Body of pancreas (tissue), 4 donors: ENCODE data around the gene GTF2IRD1. TPM values are rescaled to one million over a fixed set of nuclear protein-coding genes. Genes with fewer than 3 reads are reported as not detected.

Experiments
- ATAC-seq: fragments of 150-250 bp; one replicate; pipeline ENCODE4 v1.9.1; 2016
- DNase-seq, 4 donors: peaks; one replicate each; pipeline ENCODE4 v3.0.0-alpha.2; 2019
- H3K27ac ChIP-seq, 4 donors: fragments of 200-600 bp; sonication (generic); 1 replicate in 3 of 4; 2 replicates in 1 of 4; pipeline versions ENCODE4 v1.5.1 to v1.6.1; 2016 to 2019; ENCODE audit warnings: mild to moderate bottlenecking in 1 of 4, mixed read lengths in 1 of 4, moderate library complexity in 1 of 4
- H3K27me3 ChIP-seq, 2 donors: fragments of 200-600 bp; sonication (generic); one replicate each; pipeline ENCODE4 v1.6.0; 2016; ENCODE audit warnings: mild to moderate bottlenecking in 1 of 2
- H3K36me3 ChIP-seq, 2 donors: fragments of 200-600 bp; sonication (generic); replicated peaks in 1 of 2; 2 replicates each; pipeline ENCODE4 v1.5.1; 2016; ENCODE audit warnings: low read depth in 2 of 2; ENCODE audit not compliant: insufficient read depth in 1 of 2
- H3K4me1 ChIP-seq: fragments of 200-600 bp; sonication (generic); one replicate; pipeline ENCODE4 v1.6.0; 2016
- H3K4me3 ChIP-seq, 2 donors: fragments of 200-600 bp; sonication (generic); 1 replicate in 1 of 2; 2 replicates in 1 of 2; pipeline ENCODE4 v1.5.1; 2016 to 2019
- H3K9me3 ChIP-seq, 3 donors: fragments of 200-600 bp; sonication (generic); 1 replicate in 2 of 3; 2 replicates in 1 of 3; pipeline ENCODE4 v1.5.1; 2016
- CTCF ChIP-seq, 7 experiments: fragments of 450-650 bp in 4 of 7; fragments of 200-600 bp in 3 of 7; sonication (generic) in 3 of 7; IDR thresholded peaks; one replicate each; pipeline ENCODE4 v1.5.1; 2016 to 2019; ENCODE audit warnings: antibody characterized with exemption in 7 of 7
- POLR2A ChIP-seq, 3 donors: fragments of 450-650 bp; IDR thresholded peaks; one replicate each; pipeline ENCODE4 v1.6.1; 2016; ENCODE audit warnings: antibody characterized with exemption in 3 of 3, mild to moderate bottlenecking in 2 of 3
- WGBS, 2 donors: methylation state at CpG; one replicate each; pipeline ENCODE4 v1.1.5; 2017; 5-methylcytosine and 5-hydroxymethylcytosine counted together
- intact Hi-C: fragments of 100-400 bp; cut with DNase I; formaldehyde crosslinking; loops from one replicate; pipeline ENCODE4 v1.15.1; 2023
- total RNA-seq, 2 donors: library from RNA; depleted of rRNA; stranded (reverse); fragments of >200 nt; gene quantifications; one replicate each; pipeline ENCODE4 v1.1.0, GENCODE V29; 2016

The GTF2IRD1 gene
- total RNA-seq, 2 donors from 2014 or later = 9.2 to 11.2 TPM

- DNase-seq (no peak), ATAC-seq (no peak)
- Histone ChIP-seq H3K9me3 (no peaks in the 10 kb centered on the region), H3K4me1 (peaks cover 8% of the 10 kb centered on the region), H3K4me3 (no peak overlapping the region), H3K27me3 (no peaks in the 10 kb centered on the region), H3K27ac (no peak overlapping the region), H3K36me3 (no peaks in the 10 kb centered on the region)
- WGBS, 2 donors = 93 to 94% methylated on average over 11 of the region's 11 CpGs
- no peak for TF ChIP-seq POLR2A (IDR thresholded peaks at IDR 0.05)
- no peak for TF ChIP-seq CTCF (IDR thresholded peaks at IDR 0.05)
- intact Hi-C loops = no loop called here
Measured at GRCh38 chr7:74575083-74575784, 121.5 kb downstream of the GTF2IRD1 start.

- Histone ChIP-seq H3K27me3 (no peaks in the 10 kb centered on the region), H3K27ac (no peak overlapping the region), H3K4me1 (peaks cover 14% of the 10 kb centered on the region), H3K36me3 (no peaks in the 10 kb centered on the region), H3K4me3 (no peak overlapping the region), H3K9me3 (no peaks in the 10 kb centered on the region)
- ATAC-seq (no peak), DNase-seq (no peak)
- 95 to 97% methylated on average over 7 of the region's 7 CpGs for WGBS, 2 donors
- TF ChIP-seq POLR2A (IDR thresholded peaks at IDR 0.05) = no peak
- no peak for TF ChIP-seq CTCF (IDR thresholded peaks at IDR 0.05)
- intact Hi-C loops = no loop called here
Measured at GRCh38 chr7:74575811-74576210, 122.1 kb downstream of the GTF2IRD1 start.

- intact Hi-C loops = no loop called here
- peak; percentile 93 for ATAC-seq
- TF ChIP-seq CTCF (IDR thresholded peaks at IDR 0.05) (no peak), POLR2A (IDR thresholded peaks at IDR 0.05) (no peak)
- no peaks in the 10 kb centered on the region for H3K9me3 ChIP-seq
- WGBS, 2 donors = 33 to 37% methylated on average over 9 to 22 of the region's 22 CpGs
- no peaks in the 10 kb centered on the region for H3K27me3 ChIP-seq
- DNase-seq = peak; percentile 73 to 84 (median 79)
- H3K4me1 ChIP-seq = peaks cover 28% of the 10 kb centered on the region
- H3K27ac ChIP-seq = peak overlapping the region; percentile 40 to 82 (median 68)
- no peak overlapping the region for H3K4me3 ChIP-seq
- H3K36me3 ChIP-seq = no peaks in the 10 kb centered on the region
Measured at GRCh38 chr7:74579800-74580685, 126.3 kb downstream of the GTF2IRD1 start.

- TF ChIP-seq POLR2A (IDR thresholded peaks at IDR 0.05) (no peak), CTCF (IDR thresholded peaks at IDR 0.05) (no peak)
- Histone ChIP-seq H3K27me3 (no peaks in the 10 kb centered on the region), H3K27ac (no peak overlapping the region), H3K4me1 (peaks cover 30% of the 10 kb centered on the region), H3K36me3 (no peaks in the 10 kb centered on the region), H3K9me3 (no peaks in the 10 kb centered on the region), H3K4me3 (no peak overlapping the region)
- DNase-seq (no peak), ATAC-seq (no peak)
- intact Hi-C loops = no loop called here
- 85 to 97% methylated on average over 4 to 12 of the region's 12 CpGs for WGBS, 2 donors
Measured at GRCh38 chr7:74581916-74582440, 128.3 kb downstream of the GTF2IRD1 start.
